Esophagus muscularis mucosa (tissue), 4 donors: Measurements from ENCODE around the gene TMPRSS4. TPM values are rescaled to one million over a fixed set of nuclear protein-coding genes. Genes with fewer than 3 reads are reported as not detected.

ENCODE experiments used
- DNase-seq: peaks from one replicate; pipeline ENCODE4 v3.0.0-alpha.2; 2017; ENCODE audit errors: extremely low spot score
- H3K27ac ChIP-seq, 4 donors: fragments of 200-600 bp; sonication (generic); replicated peaks in 1 of 4; 1 replicate in 3 of 4; 2 replicates in 1 of 4; pipeline ENCODE4 v1.5.1; 2016 to 2019; ENCODE audit warnings: mild to moderate bottlenecking in 1 of 4
- H3K27me3 ChIP-seq, 4 donors: fragments of 200-600 bp; sonication (generic); one replicate each; pipeline versions ENCODE4 v1.5.1 to v1.6.0; 2016 to 2019
- H3K36me3 ChIP-seq, 4 donors: fragments of 200-600 bp; sonication (generic); one replicate each; pipeline ENCODE4 v1.5.1; 2016 to 2019
- H3K4me1 ChIP-seq, 4 donors: fragments of 200-600 bp; sonication (generic); one replicate each; pipeline ENCODE4 v1.5.1; 2016 to 2019
- H3K4me3 ChIP-seq, 4 donors: fragments of 200-600 bp; sonication (generic); 1 replicate in 2 of 4; 2 replicates in 2 of 4; pipeline ENCODE4 v1.5.1; 2016 to 2019; ENCODE audit warnings: mild to moderate bottlenecking in 4 of 4, moderate library complexity in 1 of 4
- H3K9me3 ChIP-seq, 4 donors: fragments of 200-600 bp; sonication (generic); 1 replicate in 3 of 4; 2 replicates in 1 of 4; pipeline ENCODE4 v1.5.1; 2016 to 2019
- EP300 ChIP-seq: sonication (generic); formaldehyde crosslinking; IDR thresholded peaks from one replicate; pipeline ENCODE4 v1.6.1; 2017; ENCODE audit warnings: antibody characterized with exemption
- POLR2A ChIP-seq: fragments of 450-650 bp; IDR thresholded peaks from one replicate; pipeline ENCODE4 v1.6.1; 2017; ENCODE audit warnings: antibody characterized with exemption, moderate library complexity, mild to moderate bottlenecking, low read depth
- POLR2AphosphoS5 ChIP-seq, 2 donors: sonication (generic); formaldehyde crosslinking; IDR thresholded peaks; one replicate each; pipeline ENCODE4 v1.6.1; 2017; ENCODE audit warnings: antibody characterized with exemption in 2 of 2
- WGBS: methylation state at CpG from one replicate; pipeline ENCODE4 v1.1.5; 2018; 5-methylcytosine and 5-hydroxymethylcytosine counted together
- intact Hi-C: fragments of 100-400 bp; cut with DNase I; formaldehyde crosslinking; loops from one replicate; pipeline ENCODE4 v1.15.1; 2023
- total RNA-seq, 4 donors: library from RNA; depleted of rRNA; stranded (reverse); fragments of >200 nt; gene quantifications; one replicate each; pipeline versions ENCODE4 v1.1.0 to v1.2.1, GENCODE V29; 2016
- TF ChIP-seq, protein P1 (sequence below), 3 experiments: fragments of 200-600 bp in 2 of 3; fragments of 450-650 bp in 1 of 3; sonication (generic) in 2 of 3; IDR thresholded peaks; one replicate each; pipeline ENCODE4 v1.5.1; 2017 to 2019; ENCODE audit warnings: antibody characterized with exemption in 3 of 3, mild to moderate bottlenecking in 2 of 3, moderate library complexity in 1 of 3

The TMPRSS4 gene
- total RNA-seq, 4 donors from 2014 or later: 0.17 to 0.33 (median 0.26) TPM; not detected in 1

- WGBS: 87% methylated on average over 10 of the region's 11 CpGs
- DNase-seq: no peak
- Histone ChIP-seq H3K4me3 (no peak overlapping the region), H3K27ac (no peak overlapping the region), H3K36me3 (no peaks in the 10 kb centered on the region), H3K27me3 (peaks cover 0 to 9% (median 0%) of the 10 kb centered on the region in 4 donors), H3K4me1 (peaks cover 0 to 16% (median 4%) of the 10 kb centered on the region in 4 donors), H3K9me3 (no peaks in the 10 kb centered on the region)
- TF ChIP-seq POLR2AphosphoS5 (IDR thresholded peaks at IDR 0.05) (no peak), EP300 (no peak), POLR2A (no peak)
- intact Hi-C loops: no loop called here
Observed at GRCh38 chr11:118112711-118113430, 36.0 kb downstream of the TMPRSS4 start.

- Histone ChIP-seq H3K4me1 (peaks cover 0 to 10% (median 4%) of the 10 kb centered on the region in 4 donors), H3K9me3 (no peaks in the 10 kb centered on the region), H3K27ac (no peak overlapping the region), H3K27me3 (peaks cover 0 to 11% (median 0%) of the 10 kb centered on the region in 4 donors), H3K4me3 (no peak overlapping the region), H3K36me3 (no peaks in the 10 kb centered on the region)
- WGBS: 83% methylated on average over 1 of the region's 1 CpG
- intact Hi-C loops: no loop called here
- no peak for DNase-seq
- TF ChIP-seq POLR2AphosphoS5 (IDR thresholded peaks at IDR 0.05): no peak
- TF ChIP-seq, protein P1, sequence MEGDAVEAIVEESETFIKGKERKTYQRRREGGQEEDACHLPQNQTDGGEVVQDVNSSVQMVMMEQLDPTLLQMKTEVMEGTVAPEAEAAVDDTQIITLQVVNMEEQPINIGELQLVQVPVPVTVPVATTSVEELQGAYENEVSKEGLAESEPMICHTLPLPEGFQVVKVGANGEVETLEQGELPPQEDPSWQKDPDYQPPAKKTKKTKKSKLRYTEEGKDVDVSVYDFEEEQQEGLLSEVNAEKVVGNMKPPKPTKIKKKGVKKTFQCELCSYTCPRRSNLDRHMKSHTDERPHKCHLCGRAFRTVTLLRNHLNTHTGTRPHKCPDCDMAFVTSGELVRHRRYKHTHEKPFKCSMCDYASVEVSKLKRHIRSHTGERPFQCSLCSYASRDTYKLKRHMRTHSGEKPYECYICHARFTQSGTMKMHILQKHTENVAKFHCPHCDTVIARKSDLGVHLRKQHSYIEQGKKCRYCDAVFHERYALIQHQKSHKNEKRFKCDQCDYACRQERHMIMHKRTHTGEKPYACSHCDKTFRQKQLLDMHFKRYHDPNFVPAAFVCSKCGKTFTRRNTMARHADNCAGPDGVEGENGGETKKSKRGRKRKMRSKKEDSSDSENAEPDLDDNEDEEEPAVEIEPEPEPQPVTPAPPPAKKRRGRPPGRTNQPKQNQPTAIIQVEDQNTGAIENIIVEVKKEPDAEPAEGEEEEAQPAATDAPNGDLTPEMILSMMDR (IDR thresholded peaks at IDR 0.05): no peak
- no peak for TF ChIP-seq EP300
- no peak for TF ChIP-seq POLR2A
Observed at GRCh38 chr11:118114266-118114665, 37.4 kb downstream of the TMPRSS4 start.

DNA sequence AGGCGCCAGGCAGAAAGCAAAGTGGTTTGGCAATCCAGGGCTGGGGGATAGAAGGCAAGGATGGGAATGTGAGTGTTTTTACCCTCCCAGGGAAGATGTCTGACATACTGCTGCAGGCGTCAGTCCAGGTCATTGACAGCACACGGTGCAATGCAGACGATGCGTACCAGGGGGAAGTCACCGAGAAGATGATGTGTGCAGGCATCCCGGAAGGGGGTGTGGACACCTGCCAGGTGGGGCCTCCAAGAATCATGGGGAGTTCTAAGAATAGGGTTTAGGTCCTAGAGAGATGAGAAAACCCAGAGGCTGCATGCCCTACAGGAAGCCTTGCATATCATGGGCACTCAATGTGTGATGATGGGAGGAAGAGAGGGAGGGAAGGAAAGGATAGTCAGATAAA, 38.2 kb downstream of the TMPRSS4 start:
- intact Hi-C loops: no loop called here
- Histone ChIP-seq H3K4me3 (no peak overlapping the region), H3K4me1 (peaks cover 0 to 4% (median 2%) of the 10 kb centered on the region in 4 donors), H3K36me3 (no peaks in the 10 kb centered on the region), H3K9me3 (no peaks in the 10 kb centered on the region), H3K27ac (no peak overlapping the region), H3K27me3 (peaks cover 0 to 11% (median 0%) of the 10 kb centered on the region in 4 donors)
- 91% methylated on average over 7 of the region's 7 CpGs for WGBS
- TF ChIP-seq EP300 (no peak), POLR2A (no peak), POLR2AphosphoS5 (IDR thresholded peaks at IDR 0.05) (no peak)
- TF ChIP-seq, protein P1 (IDR thresholded peaks at IDR 0.05): no peak
- no peak for DNase-seq

DNA sequence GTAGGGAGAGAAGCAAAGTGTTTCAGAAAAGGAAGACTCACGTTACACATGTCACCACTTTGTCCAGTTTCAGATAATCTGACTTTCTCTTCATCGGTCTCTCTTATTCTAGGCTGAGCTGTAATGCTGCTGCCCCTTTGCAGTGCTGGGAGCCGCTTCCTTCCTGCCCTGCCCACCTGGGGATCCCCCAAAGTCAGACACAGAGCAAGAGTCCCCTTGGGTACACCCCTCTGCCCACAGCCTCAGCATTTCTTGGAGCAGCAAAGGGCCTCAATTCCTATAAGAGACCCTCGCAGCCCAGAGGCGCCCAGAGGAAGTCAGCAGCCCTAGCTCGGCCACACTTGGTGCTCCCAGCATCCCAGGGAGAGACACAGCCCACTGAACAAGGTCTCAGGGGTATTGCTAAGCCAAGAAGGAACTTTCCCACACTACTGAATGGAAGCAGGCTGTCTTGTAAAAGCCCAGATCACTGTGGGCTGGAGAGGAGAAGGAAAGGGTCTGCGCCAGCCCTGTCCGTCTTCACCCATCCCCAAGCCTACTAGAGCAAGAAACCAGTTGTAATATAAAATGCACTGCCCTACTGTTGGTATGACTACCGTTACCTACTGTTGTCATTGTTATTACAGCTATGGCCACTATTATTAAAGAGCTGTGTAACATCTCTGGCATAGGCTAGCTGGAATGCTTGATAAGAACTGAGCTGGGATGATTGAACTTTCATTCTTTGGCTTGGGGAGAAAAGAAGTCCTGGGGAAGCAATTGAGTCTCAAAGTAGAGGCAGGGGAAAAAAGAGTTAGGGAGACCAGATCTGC, 41.1 kb downstream of the TMPRSS4 start:
- no peak for TF ChIP-seq POLR2AphosphoS5 (IDR thresholded peaks at IDR 0.05)
- no peak for TF ChIP-seq EP300
- TF ChIP-seq, protein P1 (IDR thresholded peaks at IDR 0.05): no peak
- no peak for TF ChIP-seq POLR2A
- peaks cover 0 to 4% (median 0%) of the 10 kb centered on the region in 4 donors for H3K4me1 ChIP-seq
- H3K27ac ChIP-seq: no peak overlapping the region
- H3K4me3 ChIP-seq: no peak overlapping the region
- H3K9me3 ChIP-seq: no peaks in the 10 kb centered on the region
- H3K27me3 ChIP-seq: peaks cover 0 to 5% (median 0%) of the 10 kb centered on the region in 4 donors
- WGBS: 83% methylated on average over 9 of the region's 9 CpGs
- intact Hi-C loops: no loop called here
- H3K36me3 ChIP-seq: no peaks in the 10 kb centered on the region
- DNase-seq: no peak

DNA sequence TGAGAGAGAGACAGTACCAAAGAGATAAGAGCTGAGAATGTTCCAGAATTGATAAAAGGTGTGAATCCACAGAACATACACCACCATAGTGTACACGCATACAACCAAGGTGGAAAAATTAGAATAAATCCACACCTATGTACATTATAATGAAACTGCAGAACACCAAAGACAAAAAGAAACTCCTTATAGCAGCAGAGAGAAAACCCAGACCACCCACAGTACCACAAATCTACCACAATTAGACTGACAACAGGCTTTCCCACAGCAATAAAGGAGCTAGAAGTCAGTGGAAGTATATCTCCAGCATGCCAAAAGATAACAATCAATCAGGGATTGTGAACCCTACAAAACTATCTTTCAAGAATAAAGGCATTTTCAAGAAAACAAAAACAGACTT, 43.9 kb downstream of the TMPRSS4 start:
- Histone ChIP-seq H3K4me1 (peaks cover 0 to 4% (median 0%) of the 10 kb centered on the region in 4 donors), H3K9me3 (no peaks in the 10 kb centered on the region), H3K36me3 (no peaks in the 10 kb centered on the region), H3K27ac (no peak overlapping the region), H3K27me3 (peaks cover 0 to 5% (median 0%) of the 10 kb centered on the region in 4 donors), H3K4me3 (no peak overlapping the region)
- TF ChIP-seq, protein P1 (IDR thresholded peaks at IDR 0.05): no peak
- TF ChIP-seq EP300 (no peak), POLR2A (no peak), POLR2AphosphoS5 (IDR thresholded peaks at IDR 0.05) (no peak)
- intact Hi-C loops: no loop called here
- DNase-seq: no peak
- 92% methylated on average over 1 of the region's 1 CpG for WGBS
